ENCODE results near the gene FAM217B.

Gene FAM217B

DNA sequence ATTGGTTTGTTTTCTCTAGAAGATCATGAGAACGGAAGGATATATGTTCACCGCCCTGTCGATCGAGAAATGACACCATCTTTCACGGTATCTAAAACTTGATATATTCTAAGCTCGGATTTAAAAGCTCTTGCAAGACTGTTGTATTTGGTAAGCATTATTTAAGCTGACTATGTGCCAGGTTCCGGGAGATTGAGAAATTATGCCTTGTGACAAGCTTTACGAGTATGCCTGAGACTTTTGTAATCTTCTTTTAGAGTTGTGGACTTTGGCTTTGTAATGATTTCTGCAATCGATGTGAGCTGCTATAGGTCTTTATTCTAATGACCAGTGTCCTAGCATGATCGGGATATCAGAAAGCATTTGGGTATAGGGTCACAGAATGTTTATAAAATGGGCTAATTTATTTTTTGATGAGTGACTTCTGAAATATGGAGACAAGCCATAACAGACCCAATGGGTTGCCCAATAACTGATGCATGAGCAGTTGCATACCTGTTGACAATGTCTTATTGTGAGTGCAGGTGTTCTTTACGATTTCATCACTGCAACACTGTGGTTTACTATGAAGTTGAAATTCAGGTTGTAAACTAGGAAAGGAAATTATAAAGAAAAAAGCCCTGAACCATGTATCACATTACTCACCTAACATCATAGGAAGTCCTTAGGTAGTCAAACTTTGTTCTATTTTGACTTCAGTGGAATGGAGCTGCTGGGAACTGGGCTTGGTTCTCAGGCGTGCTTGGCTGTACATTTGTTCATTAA, 32.0 kb downstream of the FAM217B start:
- no peak overlapping the region for H3K4me3 ChIP-seq (ENCODE audit: low read depth, low read length)

DNA sequence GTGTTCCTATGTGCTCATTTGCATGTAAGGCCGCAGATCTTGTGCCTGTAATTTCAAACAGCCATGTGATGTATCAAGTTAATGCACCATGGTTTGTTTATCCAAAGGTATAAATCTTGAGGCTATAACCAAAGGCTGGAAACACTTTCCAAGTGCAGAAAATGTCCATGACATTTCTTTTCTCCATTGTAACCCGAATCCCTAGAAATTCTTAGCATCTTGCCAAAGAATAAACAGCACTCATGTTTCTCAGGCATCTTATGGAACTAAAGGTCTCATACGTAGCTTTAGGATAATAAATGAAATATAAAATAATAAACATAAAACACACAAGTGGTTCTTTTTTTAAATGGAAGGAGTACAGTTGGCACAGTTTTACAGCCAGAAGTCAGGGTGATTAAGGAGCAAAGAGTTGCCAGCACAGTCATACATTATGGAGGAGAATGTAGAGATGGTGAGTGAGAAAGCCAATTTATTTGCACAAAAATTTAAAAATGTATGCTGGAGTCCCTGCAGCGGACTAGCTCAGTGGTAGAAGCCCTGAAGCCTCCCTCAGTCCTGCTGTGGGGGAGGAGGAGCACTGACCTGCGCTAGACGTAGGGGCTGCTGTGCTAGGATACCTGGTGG, 36.1 kb downstream of the FAM217B start:
- H3K4me3 ChIP-seq (ENCODE audit: low read depth, low read length): no peak overlapping the region

DNA sequence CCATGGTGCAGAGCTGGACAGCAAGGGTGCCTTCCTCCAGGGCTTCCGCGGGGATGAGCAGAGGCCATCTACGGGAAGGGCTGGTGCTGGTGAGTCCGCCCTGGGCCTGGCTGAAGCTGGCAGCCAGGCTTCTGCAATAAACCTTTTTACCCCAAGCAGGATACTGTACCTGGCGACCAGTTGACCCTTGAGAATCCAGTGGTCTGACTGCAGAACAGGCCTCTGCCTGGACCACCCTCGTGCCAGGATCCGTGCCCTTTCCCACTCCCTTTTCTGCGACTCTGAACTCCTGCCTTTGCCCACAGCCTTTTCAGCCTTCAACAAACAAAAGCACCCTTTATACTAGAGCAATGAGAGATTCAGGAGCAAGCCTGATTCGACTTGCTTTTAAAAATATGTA, 36.9 kb downstream of the FAM217B start:
- H3K4me3 ChIP-seq (ENCODE audit: low read depth, low read length): no peak overlapping the region

DNA sequence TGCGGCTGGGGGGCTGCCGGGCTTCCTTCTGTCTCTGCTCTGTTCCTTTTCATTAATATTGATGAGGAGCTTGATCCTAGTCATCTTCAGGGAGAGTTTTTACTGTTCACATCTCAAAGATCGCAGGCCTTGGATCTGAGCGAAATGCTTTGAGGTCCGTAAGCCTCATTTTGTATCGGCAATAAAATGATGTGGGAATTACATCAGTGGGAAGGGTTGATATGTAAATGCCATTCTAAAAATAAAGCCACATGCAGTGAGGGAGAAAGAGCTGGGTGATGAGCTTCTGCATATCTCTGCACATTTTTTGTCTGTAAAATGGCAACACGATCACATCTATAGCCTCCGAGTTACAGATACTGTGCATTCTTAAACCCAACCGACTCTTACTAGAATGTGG, 42.9 kb downstream of the FAM217B start:
- no peak overlapping the region for H3K4me3 ChIP-seq (ENCODE audit: low read depth, low read length)

DNA sequence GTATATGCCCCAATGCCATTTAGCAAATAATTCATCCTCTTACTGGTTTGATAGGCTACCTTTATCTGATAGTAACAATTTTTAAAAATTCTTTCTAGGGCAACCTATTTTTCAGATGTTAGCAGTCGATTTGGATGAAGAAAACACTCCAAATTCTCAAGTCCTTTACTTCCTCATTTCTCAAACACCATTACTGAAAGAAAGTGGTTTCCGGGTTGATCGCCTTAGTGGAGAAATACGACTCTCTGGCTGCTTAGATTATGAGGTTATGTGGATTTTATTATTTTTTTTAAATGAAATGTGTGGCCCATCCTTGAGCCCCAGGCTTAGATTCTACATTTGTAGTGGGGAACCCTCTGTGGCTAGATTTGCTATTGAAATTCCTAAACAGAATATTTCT, 44.4 kb downstream of the FAM217B start:
- H3K4me3 ChIP-seq (ENCODE audit: low read depth, low read length): no peak overlapping the region

DNA sequence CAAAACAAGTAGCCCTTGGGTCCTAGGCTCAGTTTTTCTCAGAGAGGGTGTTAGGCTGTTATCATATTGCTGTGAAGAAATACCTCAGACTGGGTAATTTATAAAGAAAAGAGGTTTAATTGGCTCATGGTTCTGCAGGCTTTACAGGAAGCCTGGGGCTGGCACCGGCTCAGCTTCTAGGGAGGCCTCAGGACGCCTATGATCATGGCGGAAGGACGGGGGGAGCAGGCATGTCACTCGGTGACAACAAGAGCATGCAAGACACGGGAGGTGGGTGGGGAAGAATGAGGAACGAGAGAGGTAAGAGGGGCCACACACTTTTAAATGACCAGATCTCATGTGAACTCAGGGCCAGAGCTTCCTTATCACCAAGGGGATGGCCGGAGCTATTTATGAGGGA, 45.0 kb downstream of the FAM217B start:
- no peak overlapping the region for H3K4me3 ChIP-seq (ENCODE audit: low read depth, low read length)

DNA sequence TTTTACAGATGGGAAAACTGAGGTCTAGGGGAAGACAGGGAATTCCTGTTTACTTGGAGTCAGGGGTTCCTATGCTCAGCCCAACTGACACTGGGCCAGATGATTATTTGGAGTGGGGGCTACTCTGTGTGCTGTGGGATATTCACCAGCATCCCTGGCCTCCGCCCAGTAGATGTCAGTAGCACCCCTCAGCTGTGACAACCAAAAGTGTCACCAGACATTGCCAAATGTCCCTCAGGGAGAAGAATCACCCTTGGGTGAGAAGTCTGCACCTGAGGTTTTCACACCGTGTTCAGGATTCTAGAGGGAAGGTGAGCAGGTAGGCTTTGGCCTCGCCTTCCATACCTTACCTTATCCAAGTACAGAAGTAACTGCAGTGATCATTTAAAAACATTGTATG, 45.7 kb downstream of the FAM217B start:
- H3K4me3 ChIP-seq (ENCODE audit: low read depth, low read length): no peak overlapping the region

DNA sequence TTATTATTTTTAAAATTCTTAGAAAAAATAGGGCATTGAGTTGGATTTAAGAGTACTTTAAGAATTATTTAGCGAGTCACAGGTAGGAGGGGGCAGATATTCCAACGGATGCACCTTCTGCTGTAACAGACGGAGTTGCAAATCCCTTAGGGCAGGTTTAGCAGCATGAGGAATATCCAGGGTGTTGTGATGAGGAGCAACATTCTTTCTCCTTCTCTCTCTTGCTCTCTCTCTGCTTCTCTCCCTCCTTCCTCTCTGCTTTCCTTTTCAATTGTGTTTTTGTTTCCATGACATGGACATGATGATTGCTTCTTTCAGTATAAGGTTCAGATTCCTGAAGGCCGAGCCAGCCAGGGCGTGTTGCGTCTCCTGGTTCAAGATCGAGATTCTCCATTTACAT, 46.9 kb downstream of the FAM217B start:
- no peak overlapping the region for H3K4me3 ChIP-seq (ENCODE audit: low read depth, low read length)

DNA sequence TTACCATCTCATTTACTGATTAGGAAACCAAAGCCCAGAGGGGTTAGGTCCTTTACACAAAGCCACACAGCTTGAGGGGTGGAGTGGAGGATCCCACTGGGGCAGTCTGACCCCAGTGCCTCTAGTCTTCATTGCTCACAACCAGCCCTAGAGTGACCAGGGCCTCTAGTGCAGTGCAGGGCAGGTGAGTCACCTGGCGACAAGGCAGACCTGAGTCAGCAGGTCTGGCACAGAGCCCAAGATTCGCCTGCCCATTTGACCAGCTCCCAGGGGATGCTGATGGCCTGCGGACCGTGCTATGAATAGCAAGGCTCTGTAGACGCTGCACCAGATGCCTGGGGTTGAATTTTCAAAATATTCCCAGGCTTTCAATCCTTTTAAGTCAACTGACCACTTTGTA, 48.0 kb downstream of the FAM217B start:
- no peak overlapping the region for H3K4me3 ChIP-seq (ENCODE audit: low read depth, low read length)

DNA sequence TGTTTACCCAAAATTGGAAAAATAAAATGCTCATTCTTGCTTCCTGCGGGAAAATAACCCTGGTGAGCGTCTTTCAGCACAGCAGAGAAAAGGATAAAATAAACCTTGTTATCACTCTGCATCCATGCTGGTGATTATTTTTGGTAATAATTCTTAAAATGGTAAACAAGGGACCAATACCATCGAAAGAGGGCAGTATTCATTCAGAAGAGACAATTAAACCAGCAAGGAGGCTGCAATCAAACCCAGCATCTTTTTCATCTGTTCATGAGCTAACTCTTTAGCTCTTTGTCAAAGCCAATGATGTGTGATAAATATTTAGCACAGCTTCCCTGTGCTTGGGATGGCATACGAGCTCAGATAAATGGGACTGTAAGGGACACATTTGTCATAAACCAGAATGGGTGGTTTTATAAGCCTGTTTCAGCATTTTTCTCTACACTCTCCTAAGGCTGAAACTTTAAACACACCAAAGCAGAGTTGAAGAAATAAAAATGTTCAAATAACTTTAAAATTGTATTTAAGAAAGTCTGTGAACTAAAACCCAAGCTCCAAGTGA, 52.4 kb downstream of the FAM217B start:
- no peak overlapping the region for H3K4me3 ChIP-seq (ENCODE audit: low read depth, low read length)

DNA sequence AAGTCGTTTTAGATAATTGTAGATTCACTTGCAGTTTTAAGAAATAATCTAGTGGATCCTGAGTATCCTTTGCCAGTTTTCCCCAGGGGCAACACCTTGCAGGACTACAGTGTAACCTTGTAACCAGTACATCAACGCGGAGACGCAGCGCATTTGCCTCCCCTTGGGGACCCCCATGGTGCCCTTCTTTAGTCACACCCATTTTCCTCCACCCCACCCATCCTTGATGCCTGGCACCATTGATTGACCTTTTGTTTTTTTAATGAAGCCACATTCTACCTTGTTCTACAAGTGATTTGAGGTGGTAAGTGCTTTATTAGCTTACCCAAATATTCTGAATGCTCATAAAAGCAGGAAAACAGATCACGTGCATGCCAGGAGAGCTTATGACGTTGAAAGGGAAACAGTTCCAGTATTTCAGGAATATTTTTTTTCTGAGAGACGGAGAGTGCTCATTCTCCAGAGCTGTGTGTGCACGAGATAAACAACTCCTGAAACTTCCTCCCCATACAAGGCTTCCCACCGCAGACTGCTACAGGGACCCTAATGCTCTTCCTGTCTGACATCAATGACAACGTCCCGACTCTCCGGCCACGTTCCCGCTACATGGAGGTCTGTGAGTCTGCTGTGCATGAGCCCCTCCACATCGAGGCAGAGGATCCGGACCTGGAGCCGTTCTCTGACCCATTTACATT, 53.7 kb downstream of the FAM217B start:
- H3K4me3 ChIP-seq (ENCODE audit: low read depth, low read length): peak overlapping the region; percentile 9

DNA sequence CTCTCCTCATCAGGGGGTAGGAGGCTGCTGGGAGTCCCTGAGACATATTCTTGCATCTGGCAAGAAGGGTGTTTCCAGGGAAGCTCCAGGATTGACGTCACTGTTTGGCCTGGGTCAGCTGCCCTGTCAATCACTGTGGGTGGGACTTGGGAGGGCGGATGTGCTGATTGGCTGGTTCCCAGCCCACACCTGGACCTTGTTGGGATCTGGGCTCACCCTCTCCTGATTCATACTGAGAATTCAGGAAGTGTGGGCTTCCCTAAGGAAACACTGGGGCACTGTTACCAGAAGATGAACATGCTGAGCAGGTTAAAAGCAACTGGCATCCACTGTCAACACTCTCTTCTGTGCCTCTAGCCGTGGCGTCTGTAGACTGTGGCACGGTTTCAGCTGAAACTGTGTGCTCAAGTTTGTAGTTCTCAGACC, 54.5 kb downstream of the FAM217B start:
- peak overlapping the region; percentile 9 for H3K4me3 ChIP-seq (ENCODE audit: low read depth, low read length)

DNA sequence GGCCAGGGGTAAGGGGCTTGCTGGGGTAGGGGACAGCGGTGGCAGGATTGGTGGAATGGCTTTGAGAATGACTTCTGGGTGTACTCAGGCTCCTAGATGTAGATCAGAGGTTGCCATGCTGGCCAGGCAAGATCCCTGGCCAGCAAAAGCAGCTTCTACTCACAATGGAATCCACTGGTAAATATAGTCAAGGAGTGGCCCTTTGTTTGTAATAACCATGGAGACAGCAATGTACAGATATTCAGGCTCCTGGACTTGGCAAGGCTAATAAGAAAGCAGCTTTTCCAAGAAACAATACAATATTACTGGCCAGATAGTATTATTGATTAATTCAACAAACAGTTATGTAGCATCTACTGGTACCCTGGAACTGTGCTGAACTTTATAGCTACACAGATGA, 55.9 kb downstream of the FAM217B start:
- H3K4me3 ChIP-seq (ENCODE audit: low read depth, low read length): no peak overlapping the region

DNA sequence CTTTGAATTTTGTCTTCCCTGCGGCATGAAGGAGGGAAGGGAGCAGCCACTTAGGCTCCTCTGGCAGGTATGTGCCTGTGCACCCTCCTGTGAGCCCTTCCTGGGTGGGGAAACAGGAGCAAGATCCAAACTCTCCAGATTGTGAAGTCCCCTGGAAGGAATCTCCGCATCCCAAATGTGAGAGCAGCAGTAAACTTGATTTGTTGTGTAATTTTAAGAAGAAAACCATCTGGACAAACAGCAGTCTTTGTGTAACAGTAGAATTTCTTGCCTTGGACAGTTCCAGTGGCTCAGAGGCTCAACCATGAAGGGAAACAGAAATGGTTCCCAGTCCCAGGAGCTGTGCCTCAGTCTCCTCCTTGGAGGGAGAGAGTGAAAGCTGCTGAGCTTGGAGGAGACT, 57.7 kb downstream of the FAM217B start:
- no peak overlapping the region for H3K4me3 ChIP-seq (ENCODE audit: low read depth, low read length)

Measured in iPS-11a (cell line).